HG03565 (cell line): Measurements from ENCODE around the gene ADAP1.

Source experiments
- ATAC-seq: cut with Tn5 transposase; IDR thresholded peaks from one replicate; pipeline ENCODE4 v1.9.1; 2021; ENCODE audit warnings: mild to moderate bottlenecking, moderate library complexity; ENCODE audit not compliant: unreplicated experiment

The ADAP1 gene

DNA sequence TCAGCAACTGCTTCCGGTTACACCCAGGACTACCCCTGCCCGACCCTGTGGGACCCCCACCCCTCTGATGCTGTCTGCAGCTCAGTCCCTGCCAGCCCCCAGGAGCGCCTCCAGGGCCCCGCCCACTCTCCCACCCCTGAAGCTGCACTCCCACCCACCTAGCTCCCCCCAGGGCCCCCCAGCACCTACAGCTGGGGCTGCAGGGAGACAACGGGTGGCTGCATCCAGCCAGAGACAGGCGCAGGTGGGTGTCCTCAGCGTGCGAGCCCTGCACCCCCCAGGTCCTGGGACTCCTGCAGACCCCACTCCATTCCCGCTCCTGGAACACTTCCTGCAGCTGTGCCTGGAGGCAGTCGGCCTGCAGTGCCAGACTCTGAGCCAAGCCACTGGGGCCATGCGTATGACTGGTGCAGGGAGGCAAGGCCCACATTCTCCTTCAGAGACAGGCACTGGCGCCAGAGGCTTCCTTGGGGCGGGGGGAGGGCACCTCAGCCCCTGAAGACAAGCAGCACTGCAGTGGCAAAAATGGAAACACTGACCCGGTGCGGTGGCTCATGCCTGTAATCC, 34.6 kb upstream of the ADAP1 start:
- no peak for ATAC-seq

DNA sequence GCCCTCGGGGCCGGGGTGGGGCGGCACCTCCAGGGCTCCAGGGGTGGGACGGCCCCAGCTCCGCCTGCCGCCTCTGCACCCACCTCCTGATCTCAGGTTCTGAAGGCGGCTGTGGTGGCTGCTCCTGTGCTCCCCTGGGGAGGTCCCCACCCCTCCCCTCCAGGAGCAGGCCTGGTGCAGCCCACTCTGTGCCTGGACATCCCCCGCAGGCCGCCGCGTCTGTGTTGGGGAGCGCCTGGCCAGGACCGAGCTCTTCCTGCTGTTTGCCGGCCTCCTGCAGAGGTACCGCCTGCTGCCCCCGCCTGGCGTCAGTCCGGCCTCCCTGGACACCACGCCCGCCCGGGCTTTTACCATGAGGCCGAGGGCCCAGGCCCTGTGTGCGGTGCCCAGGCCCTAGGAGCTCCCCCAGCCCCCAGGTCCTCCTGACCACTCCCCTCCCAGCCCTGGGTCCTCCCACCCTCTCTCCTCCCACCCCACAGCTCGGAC, 34.0 kb upstream of the ADAP1 start:
- ATAC-seq: no peak

DNA sequence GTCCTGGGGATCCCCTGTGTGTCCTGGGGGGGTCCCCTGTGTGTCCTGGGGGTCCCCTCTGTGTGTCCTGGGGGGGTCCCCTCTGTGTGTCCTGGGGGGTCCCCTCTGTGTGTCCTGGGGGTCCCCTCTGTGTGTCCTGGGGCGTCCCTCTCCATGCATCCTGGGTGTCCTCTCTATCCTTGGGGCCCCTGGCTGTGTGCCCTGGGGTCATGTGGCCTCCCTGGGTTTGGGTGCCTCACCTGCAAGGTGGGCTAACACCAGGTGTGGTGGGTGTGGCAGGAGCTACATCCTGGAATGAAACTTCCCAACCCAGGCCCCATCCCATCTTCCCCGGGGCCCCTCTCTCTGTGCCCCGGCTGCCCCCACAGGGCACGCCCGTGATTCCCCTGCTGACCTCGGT, 33.4 kb upstream of the ADAP1 start:
- no peak for ATAC-seq

DNA sequence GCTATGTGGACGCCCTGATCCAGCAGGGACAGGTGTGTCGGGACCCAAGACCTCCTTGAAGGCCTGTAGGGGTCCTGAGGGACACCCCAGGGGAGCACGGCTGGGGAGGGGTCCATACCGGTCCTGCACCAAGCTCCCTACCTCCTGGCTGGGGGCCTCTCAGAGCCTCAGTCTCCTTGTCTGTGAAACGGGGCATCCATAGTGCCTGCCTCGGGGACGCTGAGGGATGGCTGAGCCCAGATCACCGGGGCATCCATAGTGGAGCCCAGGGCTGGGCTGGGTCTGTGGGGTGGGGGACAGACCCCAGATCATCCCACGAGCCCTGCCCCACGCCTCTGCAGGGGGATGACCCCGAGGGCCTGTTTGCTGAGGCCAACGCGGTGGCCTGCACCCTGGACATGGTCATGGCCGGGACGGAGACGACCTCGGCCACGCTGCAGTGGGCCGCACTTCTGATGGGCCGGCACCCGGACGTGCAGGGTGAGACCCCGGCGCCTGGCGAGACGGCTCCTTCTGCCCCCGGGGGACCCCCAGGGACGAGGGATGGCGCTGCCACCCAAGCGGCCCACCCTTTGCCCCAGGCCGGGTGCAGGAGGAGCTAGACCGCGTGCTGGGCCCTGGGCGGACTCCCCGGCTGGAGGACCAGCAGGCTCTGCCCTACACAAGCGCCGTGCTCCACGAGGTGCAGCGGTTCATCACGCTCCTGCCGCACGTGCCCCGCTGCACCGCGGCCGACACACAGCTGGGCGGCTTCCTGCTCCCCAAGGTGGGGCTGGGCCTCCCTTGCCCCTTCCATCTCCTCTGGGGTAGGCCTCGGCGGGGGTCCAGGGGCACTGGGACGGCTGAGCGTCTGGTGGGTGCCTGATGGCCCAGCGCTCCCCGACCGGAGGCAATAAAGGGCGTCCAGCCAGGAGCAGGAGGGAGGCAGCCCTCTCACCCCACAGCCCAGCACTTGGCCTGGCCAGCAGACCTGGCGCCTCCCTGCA, 32.6 kb upstream of the ADAP1 start:
- no peak for ATAC-seq

DNA sequence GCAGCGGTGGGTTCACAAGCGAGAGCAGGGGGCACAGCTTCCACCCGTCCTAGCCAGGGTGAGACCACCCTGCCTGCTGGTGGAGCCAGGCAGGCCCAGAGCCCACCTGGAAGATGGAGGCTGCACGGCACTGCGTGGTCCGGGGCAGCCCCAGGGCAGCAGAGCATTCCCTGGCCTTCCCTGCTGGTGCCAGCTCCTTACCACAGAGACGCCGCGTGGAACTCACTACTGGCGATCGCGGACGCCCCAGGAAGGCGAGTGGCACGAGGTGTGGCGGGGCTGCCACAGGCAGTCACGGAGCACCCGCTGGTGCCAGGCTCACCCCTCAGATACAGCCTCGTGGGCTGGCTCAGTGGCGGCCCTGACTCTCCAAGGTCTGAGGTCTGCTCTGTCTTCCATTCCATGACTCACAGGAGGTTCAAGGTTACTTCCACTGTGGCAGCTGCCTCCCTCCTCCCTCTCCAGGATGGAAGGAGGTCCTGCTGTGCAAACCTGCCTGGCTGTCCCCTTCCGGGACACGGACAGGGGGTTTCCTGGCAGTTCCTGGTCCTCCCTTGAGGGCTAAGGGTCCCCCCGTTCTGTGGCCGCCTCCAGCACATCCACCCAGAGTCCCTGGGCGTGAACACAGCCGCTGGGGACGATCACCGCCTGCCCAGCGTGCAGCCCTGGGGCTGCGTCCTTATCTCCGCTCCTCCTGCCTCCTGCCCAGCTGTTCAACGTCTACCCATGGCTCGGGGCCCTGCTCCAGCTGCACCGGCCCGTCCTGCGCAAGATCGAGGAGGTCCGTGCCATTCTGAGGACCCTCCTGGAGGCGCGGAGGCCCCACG, 31.6 kb upstream of the ADAP1 start:
- no peak for ATAC-seq

DNA sequence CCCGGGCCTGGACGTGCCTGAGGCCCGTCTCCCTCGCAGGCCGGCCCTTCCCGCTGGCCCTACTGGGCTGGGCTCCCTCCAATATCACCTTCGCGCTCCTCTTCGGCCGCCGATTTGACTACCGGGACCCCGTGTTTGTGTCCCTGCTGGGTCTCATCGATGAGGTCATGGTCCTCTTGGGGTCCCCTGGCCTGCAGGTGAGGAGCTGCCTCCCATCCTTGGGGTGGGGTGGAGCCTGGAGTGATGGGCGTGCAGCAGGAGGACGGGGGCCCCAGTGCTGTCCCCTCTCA, 30.6 kb upstream of the ADAP1 start:
- ATAC-seq: no peak

DNA sequence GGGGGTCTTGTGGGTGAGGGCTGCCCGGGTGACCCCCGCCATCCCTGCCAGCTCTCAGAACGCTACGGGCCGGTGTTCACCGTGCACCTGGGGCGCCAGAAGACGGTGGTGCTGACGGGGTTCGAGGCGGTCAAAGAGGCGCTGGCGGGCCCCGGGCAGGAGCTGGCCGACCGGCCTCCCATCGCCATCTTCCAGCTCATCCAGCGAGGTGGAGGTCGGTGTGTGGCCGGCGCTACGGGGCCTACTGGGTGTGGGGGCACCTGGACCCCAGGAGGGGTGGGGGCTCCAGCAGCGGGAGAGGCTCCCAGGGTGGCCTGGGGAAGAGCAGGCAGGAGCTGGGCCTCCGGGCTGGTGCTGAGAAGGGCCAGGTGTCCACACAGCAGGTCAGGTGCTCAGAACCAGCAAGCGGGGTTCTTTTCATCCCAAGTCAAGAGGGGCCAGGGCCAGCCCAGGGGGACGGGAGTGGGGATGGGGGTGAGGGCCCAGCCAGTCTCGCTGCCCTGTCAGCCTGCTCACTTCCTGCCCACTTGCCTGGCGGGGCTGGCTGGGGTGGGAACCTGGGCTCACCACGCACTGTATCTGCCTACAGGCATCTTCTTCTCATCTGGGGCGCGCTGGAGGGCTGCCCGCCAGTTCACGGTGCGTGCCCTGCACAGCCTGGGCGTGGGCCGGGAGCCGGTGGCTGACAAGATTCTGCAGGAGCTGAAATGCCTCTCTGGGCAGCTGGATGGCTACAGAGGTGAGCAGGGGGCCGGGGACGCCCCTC, 30.1 kb upstream of the ADAP1 start:
- no peak for ATAC-seq

DNA sequence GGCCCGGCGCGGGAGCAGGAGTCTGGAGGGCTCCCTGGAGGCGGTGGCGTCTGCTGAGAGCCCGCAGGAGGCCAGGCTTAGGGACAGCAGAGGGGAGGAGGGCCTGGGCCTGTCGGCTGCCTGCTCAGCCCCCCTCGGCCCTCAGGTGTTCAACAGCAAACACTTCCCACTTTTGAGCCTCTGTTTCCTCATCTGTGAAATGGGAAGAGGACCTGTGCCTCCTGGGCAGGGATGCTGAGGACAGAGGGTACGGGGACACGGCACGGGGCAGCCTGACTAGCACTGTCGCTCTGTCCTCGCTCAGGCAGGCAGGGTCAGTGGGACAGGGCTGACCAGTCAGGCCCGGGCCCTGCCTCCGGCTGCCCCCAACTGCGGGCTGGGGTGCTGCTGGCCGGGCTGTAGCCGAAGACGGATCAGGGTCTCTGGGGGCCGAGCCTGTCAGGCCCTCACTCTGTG, 29.2 kb upstream of the ADAP1 start:
- ATAC-seq: no peak

DNA sequence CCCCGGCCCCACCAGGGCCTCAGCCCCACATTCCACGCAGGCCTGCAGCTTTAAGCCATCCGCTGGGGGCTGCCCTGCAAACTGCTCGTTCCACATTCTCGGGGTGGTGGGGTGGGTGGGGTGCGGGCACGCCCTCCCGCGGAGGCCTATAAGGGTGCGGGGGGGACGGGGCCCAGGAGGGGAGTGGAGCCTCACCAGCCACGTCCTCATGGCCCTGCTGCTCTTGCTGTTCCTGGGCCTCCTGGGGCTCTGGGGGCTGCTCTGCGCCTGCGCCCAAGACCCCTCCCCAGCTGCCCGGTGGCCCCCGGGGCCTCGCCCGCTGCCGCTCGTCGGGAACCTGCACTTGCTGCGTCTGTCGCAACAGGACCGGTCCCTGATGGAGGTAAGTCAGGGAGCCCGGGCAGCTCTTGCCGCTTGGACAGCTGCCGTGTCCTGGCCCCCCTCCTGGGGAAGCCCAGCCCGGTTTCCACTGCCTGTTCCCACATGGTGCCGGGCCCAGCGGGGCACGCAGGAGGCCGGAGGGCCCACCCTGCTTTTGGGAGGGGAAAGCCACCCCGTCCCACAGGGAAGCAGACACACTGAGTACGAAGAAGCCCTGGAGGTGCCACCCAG, 28.6 kb upstream of the ADAP1 start, which contains the start of gene CYP2W1:
CYP2W1 (plus strand) TSS at position 178 of the 612 bp plus-strand sequence; CDS start at position 209, 31 bp downstream.
- ATAC-seq: no peak

DNA sequence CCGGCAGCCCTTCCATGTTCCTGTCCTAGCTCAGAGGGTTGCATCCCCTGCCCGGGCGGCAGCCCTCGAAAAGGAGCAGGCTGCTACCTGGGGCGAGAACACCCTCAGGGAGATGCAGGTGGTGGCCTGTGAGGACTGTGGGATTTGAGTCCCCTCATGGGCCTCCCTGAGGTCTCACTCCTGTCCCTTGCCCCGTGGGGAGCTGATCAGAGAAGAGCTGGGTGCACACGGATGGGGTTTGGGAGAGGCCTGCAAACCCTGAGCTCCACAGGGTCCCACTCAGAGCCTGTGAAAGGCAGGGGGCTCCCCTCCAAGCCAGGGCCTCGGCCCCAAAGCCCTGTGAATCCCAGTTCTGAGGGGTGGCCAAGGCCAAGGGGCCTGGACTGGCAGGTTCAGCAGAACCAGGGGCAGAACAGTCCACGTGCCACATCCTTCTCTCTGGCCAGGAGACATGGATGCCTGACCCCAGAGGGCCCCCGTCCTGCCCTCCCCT, 28.1 kb upstream of the ADAP1 start:
- no peak for ATAC-seq

DNA sequence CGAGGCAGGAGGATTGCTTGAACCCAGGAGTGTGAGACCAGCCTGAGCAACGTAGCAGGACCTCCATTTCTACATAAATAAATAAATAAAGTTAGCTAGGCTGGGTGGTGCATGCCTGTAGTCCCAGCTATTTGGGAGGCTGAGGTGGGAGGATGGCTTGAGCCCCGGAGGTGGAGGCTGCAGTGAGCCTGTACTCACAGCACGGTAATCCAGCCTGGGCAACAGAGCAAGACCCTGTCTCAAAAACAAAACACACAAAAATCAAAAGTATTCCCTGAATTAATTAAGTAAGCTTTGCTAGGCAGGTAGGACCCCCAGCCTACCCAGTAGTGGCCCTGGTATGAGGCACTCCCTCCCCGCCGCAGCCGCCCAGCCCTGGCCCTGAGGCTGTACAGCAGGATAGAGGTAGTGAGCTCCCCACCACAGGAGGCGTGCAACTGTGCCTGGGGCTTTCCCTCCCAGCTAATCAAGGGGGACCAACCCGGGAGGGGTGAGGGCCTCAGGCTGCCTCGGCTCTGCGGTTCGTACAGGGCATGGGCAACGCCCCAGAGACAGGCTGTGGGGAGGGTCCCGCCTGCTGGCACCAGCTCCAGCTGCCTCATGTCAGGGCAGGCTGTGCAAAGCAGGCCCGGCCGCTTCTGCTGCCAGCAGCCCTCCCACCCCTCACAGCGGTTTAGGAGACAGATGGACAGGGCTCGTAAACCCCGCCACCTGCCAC, 27.5 kb upstream of the ADAP1 start:
- ATAC-seq: no peak

DNA sequence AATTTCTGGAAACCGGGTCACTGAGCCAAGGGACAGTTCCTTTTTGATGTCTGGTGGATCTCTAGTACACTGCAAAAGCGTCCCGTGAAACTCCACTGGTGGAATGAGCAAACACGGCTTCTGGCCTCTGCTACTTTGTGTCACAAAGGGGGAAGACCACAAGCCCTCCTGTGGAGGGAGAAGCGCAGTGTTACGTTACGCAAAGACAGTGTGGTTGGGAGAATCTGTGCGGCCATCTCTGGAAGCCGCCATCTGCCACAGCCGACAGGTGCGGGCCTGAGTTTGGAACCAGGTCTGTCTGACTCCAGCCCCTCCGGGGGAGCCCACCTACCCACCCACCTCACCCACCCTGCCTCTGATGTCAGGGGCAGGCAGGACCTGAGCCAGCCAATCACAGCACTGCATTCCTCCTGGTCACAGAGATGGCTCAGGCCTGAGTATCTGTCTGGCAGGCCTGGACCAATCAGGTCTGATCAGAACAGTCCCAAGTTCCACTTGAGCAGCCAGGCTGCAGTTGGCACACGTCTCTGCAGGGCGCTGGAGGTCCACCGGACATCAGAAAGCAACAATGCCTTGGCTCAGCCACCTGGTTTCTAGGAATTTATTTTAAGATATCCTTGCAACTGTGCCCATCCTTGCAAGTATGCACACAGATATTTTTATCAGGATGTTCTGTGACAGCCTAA, 25.5 kb upstream of the ADAP1 start:
- no peak for ATAC-seq

DNA sequence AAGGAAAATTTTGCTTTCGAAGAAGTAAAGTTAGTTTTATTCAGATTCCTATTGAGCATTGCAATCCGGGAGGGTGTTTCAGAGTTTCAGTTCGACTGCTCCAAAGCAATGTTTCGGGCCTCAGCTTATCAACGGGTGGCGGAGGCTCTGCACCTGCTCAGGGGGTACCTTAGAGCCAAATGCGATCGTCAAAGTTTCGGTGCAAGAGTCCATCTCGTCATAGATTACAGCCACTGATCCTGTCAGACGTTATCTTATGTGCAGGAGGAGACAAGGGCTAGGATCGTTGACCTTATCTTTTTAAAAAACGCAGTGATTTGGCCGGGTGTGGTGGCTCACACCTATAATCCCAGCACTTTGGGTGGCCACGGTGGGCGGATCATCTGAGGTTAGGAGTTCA, 24.7 kb upstream of the ADAP1 start:
- ATAC-seq: no peak

DNA sequence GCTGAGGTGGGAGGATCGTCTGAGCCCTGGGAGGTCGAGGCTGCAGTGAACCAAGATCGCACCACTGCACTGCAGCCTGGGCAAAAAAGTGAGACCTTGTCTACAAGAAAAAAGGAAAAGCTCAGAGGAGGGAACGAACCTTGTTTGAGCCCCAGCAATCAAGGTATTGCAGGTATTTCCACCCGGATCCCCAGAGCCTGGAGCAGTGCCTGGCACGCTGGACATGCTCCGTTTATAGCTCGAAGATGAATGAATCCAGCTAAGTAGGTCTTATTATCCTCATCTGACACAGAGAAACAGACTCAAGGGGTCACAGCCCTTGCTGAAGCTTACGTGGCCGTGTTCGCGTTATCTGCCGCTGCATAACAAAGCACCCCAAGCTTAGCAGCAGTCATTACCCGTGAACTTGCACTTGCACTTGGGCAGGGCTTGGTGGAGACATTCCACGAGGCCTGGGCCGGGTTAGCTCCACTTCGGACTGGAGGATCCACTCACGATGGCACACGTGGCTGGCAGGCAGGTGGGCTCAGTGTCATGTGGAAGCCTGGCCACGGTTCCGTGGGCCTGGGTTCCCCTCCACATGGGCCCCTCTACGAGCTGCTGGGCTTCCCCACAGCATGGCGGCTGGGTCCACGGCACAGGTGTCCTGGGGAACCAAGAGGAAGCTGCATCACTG, 24.1 kb upstream of the ADAP1 start:
- no peak for ATAC-seq

DNA sequence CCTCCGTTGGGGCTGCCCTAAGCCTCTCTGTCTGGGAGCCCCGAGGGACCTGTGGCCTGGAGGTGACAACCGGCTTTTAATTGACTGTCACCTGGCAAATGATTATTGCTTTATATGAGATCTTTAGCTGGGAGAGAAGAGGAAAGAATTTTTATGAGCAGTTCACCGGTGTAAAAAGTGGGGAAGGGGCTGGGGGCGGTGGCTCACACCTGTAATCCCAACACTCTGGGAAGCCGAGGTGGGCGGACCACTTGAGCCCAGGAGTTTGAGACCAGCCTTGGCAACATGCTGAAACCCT, 23.5 kb upstream of the ADAP1 start:
- no peak for ATAC-seq

DNA sequence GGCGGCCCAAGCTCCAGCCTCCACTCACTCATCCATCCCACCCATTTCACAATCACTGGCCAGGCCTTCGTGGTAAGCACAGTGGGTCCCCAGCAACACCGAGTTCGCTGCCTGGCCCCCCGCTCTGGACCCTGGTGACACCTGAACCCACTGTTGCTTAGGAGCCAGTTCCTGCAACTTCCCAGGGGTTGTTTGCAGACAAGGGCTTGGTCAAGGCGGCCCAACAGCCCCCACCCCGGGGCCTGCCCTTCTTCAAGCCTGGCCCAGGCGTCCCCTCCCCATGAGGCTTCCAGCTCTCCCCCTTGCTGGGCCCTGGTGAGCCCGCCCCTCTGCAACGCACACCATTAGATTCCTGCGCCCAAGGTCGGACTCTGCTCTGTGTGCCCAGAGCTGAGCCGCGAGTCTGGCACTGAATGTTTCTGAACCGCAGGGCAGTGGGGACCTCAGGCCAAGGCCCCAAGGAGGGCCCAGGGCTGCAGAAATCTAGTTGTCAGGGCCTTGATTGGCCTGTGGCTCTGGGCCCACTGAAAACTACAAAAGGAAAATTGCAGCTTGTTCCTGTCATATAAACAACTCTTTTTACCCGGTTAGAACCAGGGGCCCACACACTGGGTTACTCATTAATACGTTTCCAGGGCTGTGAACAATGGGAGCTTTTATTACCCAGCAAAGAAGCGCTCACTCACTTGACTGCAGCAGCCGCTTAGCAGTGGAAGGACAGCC, 23.0 kb upstream of the ADAP1 start:
- no peak for ATAC-seq

DNA sequence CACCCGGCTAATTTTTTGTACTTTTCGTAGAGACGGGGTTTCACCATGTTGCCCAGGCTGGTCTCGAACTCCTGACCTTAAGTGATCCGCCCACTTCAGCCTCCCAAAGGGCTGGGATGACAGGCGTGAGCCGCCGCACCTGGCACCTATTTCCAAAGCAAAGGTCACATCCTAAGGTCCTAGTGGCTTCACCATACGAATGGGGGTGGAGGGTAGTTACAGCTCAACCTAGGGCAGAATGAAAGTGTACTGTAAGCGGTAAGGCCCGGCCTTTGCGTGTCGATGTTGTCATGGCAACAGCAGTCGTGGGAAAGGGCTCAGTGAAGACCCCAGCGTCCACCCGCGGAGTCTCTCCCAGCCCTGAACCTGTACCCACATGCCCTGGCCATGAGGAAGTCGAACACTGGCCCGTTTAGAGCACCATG, 22.4 kb upstream of the ADAP1 start:
- ATAC-seq: no peak
